ENCODE data around the gene DNASE1L3. TPM values are rescaled to one million over a fixed set of nuclear protein-coding genes. Genes with fewer than 3 reads are reported as not detected.

The DNASE1L3 gene
- total and polyA plus RNA-seq, 2 of the 8 experiments (the other 6 are each of a cell fraction or from before 2014, with no cell fraction given) = not detected

GRCh38 chr3:58190291-58190690 lies 20.5 kb downstream of the DNASE1L3 start:
- Histone ChIP-seq H3K9me3 (ENCODE audit: insufficient read depth in 2 of 2, low read depth in 1 of 2, low read length in 1 of 2) (no peaks in the 10 kb centered on the region), H3K27me3 (replicated peaks in 1 of 4; ENCODE audit: control insufficient read depth in 3 of 4, extremely low read depth in 1 of 4, insufficient read depth in 3 of 4, low read length in 3 of 4) (no peaks in the 10 kb centered on the region), H3K4ac (replicated peaks; ENCODE audit: insufficient read length, low read depth, low read length) (no peak overlapping the region), H3K56ac (replicated peaks; ENCODE audit: insufficient read length, low read depth, low read length) (no peak overlapping the region), H3K18ac (ENCODE audit: extremely low read depth, low read length) (no peak overlapping the region), H3K9ac (replicated peaks in 1 of 4; ENCODE audit: extremely low read depth in 1 of 4, low read depth in 3 of 4, low read length in 3 of 4) (no peak overlapping the region), H2AFZ (ENCODE audit: low read length) (no peak overlapping the region), H3K79me1 (ENCODE audit: low read depth, low read length) (no peaks in the 10 kb centered on the region), H3K23me2 (ENCODE audit: low read depth, low read length) (no peaks in the 10 kb centered on the region), H2BK15ac (ENCODE audit: low read length) (0 out of 2 replicates have a peak overlapping the region, but pooled peaks have one; percentile 40), H2AK5ac (ENCODE audit: low read depth, low read length) (no peak overlapping the region), H3K4me3 (ENCODE audit: extremely low read depth in 1 of 4, insufficient read depth in 2 of 4, low read depth in 3 of 4, low read length in 4 of 4) (no peak overlapping the region), H3K4me1 (replicated peaks in 1 of 4; ENCODE audit: control insufficient read depth in 3 of 4, insufficient read depth in 4 of 4, low read length in 3 of 4) (peaks cover 0 to 4% (median 1%) of the 10 kb centered on the region in 4 experiments; a peak in 2 of 7 replicates), H4K8ac (ENCODE audit: extremely low read depth, insufficient read depth, low read length) (no peak overlapping the region), H3K23ac (ENCODE audit: insufficient read length) (no peak overlapping the region), H2BK12ac (ENCODE audit: low read depth, low read length) (no peak overlapping the region), H2BK5ac (ENCODE audit: low read depth, low read length) (no peak overlapping the region), H3K79me2 (ENCODE audit: control insufficient read depth in 1 of 2, insufficient read depth in 2 of 2, low read length in 2 of 2) (no peaks in the 10 kb centered on the region), H3K36me3 (ENCODE audit: control insufficient read depth in 2 of 4, insufficient read depth in 4 of 4, low read length in 3 of 4) (no peaks in the 10 kb centered on the region), H4K20me1 (replicated peaks in 1 of 2; ENCODE audit: control insufficient read depth in 1 of 2, insufficient read depth in 2 of 2, low read length in 2 of 2) (no peaks in the 10 kb centered on the region), H4K5ac (ENCODE audit: insufficient read length, low read depth, low read length) (no peak overlapping the region), H3K27ac (ENCODE audit: low read depth, low read length) (no peak overlapping the region), H3K4me2 (ENCODE audit: insufficient read depth in 1 of 2, low read depth in 2 of 2, low read length in 2 of 2) (no peak overlapping the region), H4K91ac (replicated peaks; ENCODE audit: insufficient read length, low read length) (no peak overlapping the region), H2BK120ac (replicated peaks; ENCODE audit: low read depth, low read length) (no peak overlapping the region), H2BK20ac (ENCODE audit: low read length) (no peak overlapping the region), H3K14ac (ENCODE audit: insufficient read length) (no peak overlapping the region)
- POLR2A ChIA-PET (ENCODE audit: partially characterized antibody) = interaction anchor here (2.1 kb wide), 1 partner anchor 110 kb away, joined by 5 read pairs; no protein-coding TSS in a partner anchor
- DNase-seq (ENCODE audit: low read depth in 1 of 2, low spot score in 2 of 2) = no peak
- 91% methylated on average over 4 of the region's 4 CpGs; no CpG with 5 or more reads in 1 of the 2 experiments for WGBS, 2 experiments (ENCODE audit: extremely low coverage in 1 of 2, insufficient coverage in 1 of 2, insufficient read length in 1 of 2, insufficient replicate concordance in 2 of 2, low coverage in 1 of 2, low lambda C conversion rate in 2 of 2, missing lambda C conversion rate in 1 of 2)
- no peak for FAIRE-seq
- CTCF ChIA-PET (ENCODE audit: partially characterized antibody) = interaction anchor here (0.6 to 9.7 kb wide), 15 partner anchors 12 to 341 kb away, joined by 3 to 177 read pairs (median 4); partner anchors contain the start of genes HTD2 and RPP14
- TF ChIP-seq SIX5 (IDR thresholded peaks at IDR 0.05; ENCODE audit: low read depth, low read length) (no peak), TEAD4 (IDR thresholded peaks at IDR 0.05; ENCODE audit: low read depth, low read length) (no peak), ATF2 (IDR thresholded peaks at IDR 0.05; ENCODE audit: low read length) (no peak), SP1 (IDR thresholded peaks at IDR 0.05; ENCODE audit: low read depth, low read length) (no peak), SP2 (IDR thresholded peaks at IDR 0.05; ENCODE audit: low read length) (no peak), TBP (IDR thresholded peaks at IDR 0.05; ENCODE audit: low read depth, low read length) (no peak), CBX5 (IDR thresholded peaks at IDR 0.05; ENCODE audit: low read depth, low read length) (no peak), JUND (IDR thresholded peaks at IDR 0.05; ENCODE audit: low read length) (no peak), CHD1 (IDR thresholded peaks at IDR 0.05; ENCODE audit: low read depth, low read length) (no peak)
- TF ChIP-seq, protein P1, sequence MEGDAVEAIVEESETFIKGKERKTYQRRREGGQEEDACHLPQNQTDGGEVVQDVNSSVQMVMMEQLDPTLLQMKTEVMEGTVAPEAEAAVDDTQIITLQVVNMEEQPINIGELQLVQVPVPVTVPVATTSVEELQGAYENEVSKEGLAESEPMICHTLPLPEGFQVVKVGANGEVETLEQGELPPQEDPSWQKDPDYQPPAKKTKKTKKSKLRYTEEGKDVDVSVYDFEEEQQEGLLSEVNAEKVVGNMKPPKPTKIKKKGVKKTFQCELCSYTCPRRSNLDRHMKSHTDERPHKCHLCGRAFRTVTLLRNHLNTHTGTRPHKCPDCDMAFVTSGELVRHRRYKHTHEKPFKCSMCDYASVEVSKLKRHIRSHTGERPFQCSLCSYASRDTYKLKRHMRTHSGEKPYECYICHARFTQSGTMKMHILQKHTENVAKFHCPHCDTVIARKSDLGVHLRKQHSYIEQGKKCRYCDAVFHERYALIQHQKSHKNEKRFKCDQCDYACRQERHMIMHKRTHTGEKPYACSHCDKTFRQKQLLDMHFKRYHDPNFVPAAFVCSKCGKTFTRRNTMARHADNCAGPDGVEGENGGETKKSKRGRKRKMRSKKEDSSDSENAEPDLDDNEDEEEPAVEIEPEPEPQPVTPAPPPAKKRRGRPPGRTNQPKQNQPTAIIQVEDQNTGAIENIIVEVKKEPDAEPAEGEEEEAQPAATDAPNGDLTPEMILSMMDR (IDR thresholded peaks at IDR 0.05; ENCODE audit: control extremely low read depth in 1 of 3, insufficient read depth in 1 of 3, low read depth in 1 of 3, low read length in 3 of 3) = no peak

Measured in H1 (cell line).